ENCODE data around the gene MYZAP. TPM values are rescaled to one million over a fixed set of nuclear protein-coding genes. Genes with fewer than 3 reads are reported as not detected.

MYZAP gene
- total and polyA plus RNA-seq, 2 of the 4 experiments (the other 2 are of a cell fraction): not detected

GRCh38 chr15:57589281-57589680, 2.4 kb upstream of the MYZAP start:
- no peak overlapping the region for H3K14ac ChIP-seq (replicated peaks; ENCODE audit: low read depth, low read length)
- TF ChIP-seq SMC3 (IDR thresholded peaks at IDR 0.05; ENCODE audit: low read depth, low read length): no peak
- TF ChIP-seq MAFK (IDR thresholded peaks at IDR 0.05; ENCODE audit: low read depth, low read length): peak; percentile 41
- CTCF ChIA-PET: interaction anchor here (1.4 kb wide), 1 partner anchor 28 kb away, joined by 3 read pairs; no protein-coding TSS in a partner anchor
- H2AK9ac ChIP-seq (replicated peaks; ENCODE audit: low read depth, low read length, poor library complexity): no peak overlapping the region
- no peak overlapping the region for H4K5ac ChIP-seq (ENCODE audit: low read depth, low read length)
- H3K36me3 ChIP-seq (ENCODE audit: control insufficient read depth, insufficient read depth, low read length): no peaks in the 10 kb centered on the region
- H3K4me2 ChIP-seq (ENCODE audit: low read depth, low read length): no peak overlapping the region
- no peaks in the 10 kb centered on the region for H3K79me1 ChIP-seq (ENCODE audit: low read depth in 1 of 2, low read length in 2 of 2)
- BruUV-seq (replicated peaks): no TSS peak
- no CpG with 5 or more reads among the region's 1 CpG for WGBS, 2 experiments (ENCODE audit: extremely low coverage in 2 of 2, insufficient read length in 1 of 2)
- no peak overlapping the region for H3K27ac ChIP-seq (ENCODE audit: insufficient read depth, low read length)
- H3K4me3 ChIP-seq (ENCODE audit: insufficient read depth, low read depth, low read length): no peak overlapping the region
- no peak overlapping the region for H3K23ac ChIP-seq (ENCODE audit: low read depth, low read length)
- H2BK5ac ChIP-seq (ENCODE audit: low read depth, low read length, poor library complexity, severe bottlenecking): no peak overlapping the region
- H3K27me3 ChIP-seq (ENCODE audit: control insufficient read depth, insufficient read depth, low read length): peaks cover 40% of the 10 kb centered on the region
- H4K20me1 ChIP-seq (ENCODE audit: insufficient read depth, low read length): no peaks in the 10 kb centered on the region
- POLR2A ChIA-PET (ENCODE audit: unreplicated experiment): no interaction called here
- H4K91ac ChIP-seq (ENCODE audit: insufficient read depth, low read depth, low read length): no peak overlapping the region
- in situ Hi-C loops (cut with MboI; ENCODE audit: low sequenced_read_pairs) (no loop called here), dilution Hi-C loops (cut with HindIII; ENCODE audit: low sequenced_read_pairs, unreplicated experiment) (no loop called here), intact Hi-C loops (cut with micrococcal nuclease) (no loop called here)
- no peaks in the 10 kb centered on the region; the same call in 1 of the 2 replicates for H3K9me1 ChIP-seq (ENCODE audit: insufficient read depth, low read length)
- no peak overlapping the region for H2AK5ac ChIP-seq (ENCODE audit: low read depth, low read length)
- H3K9ac ChIP-seq (ENCODE audit: low read depth, low read length): no peak overlapping the region
- no peak overlapping the region for H2BK15ac ChIP-seq (ENCODE audit: low read depth, low read length)
- H3K9me3 ChIP-seq (ENCODE audit: control insufficient read depth, insufficient read depth, low read length): no peaks in the 10 kb centered on the region
- no peaks in the 10 kb centered on the region for H3K4me1 ChIP-seq (ENCODE audit: control insufficient read depth, insufficient read depth, low read length)
- H3K4ac ChIP-seq (ENCODE audit: low read depth, low read length): no peak overlapping the region
- ATAC-seq (ENCODE audit: low read depth): no peak
- no peak overlapping the region for H3K56ac ChIP-seq (ENCODE audit: extremely low read depth, insufficient read depth, low read length)
- DNase-seq: no peak
- no peak overlapping the region for H2BK20ac ChIP-seq (ENCODE audit: low read depth, low read length)
- no peak overlapping the region for H3K18ac ChIP-seq (ENCODE audit: low read depth, low read length)
- no peak overlapping the region for H2AFZ ChIP-seq (replicated peaks; ENCODE audit: low read length, poor library complexity)
- no peak overlapping the region for H4K8ac ChIP-seq (ENCODE audit: low read depth in 2 of 2, low read length in 2 of 2)
- H2BK120ac ChIP-seq (ENCODE audit: low read depth, low read length): no peak overlapping the region
